GM19463 (cell line): ENCODE measurements around the gene RPS25.
"Not testable (repeated sequence)": the region's sequence is repeated elsewhere in the genome, so short reads cannot be mapped to it uniquely, and the experiment has no call there.

Experiments used
- ATAC-seq: cut with Tn5 transposase; IDR thresholded peaks from one replicate; pipeline ENCODE4 v1.9.1; 2021; ENCODE audit warnings: mild to moderate bottlenecking, moderate library complexity; ENCODE audit not compliant: unreplicated experiment

RPS25 gene

GRCh38 chr11:119018074-119018938 lies at the start of gene RPS25, which contains the start of gene TRAPPC4:
TSS of gene RPS25 (minus strand) at chr11:119018343. CDS start at chr11:119018284, 59 bp downstream.
TSS of gene TRAPPC4 (plus strand) at chr11:119018766. CDS start at chr11:119018796, 30 bp downstream.
- ATAC-seq, result peak; percentile 89

- peak; percentile 97 for ATAC-seq
Observed at GRCh38 chr11:119067371-119068222, 49.5 kb upstream of the RPS25 start, which contains the start of gene VPS11. TSS of gene VPS11 (plus strand) at chr11:119067818. CDS start at chr11:119067824, 6 bp downstream.

GRCh38 chr11:119065369-119065768 lies 47.2 kb upstream of the RPS25 start:
- no peak for ATAC-seq

GRCh38 chr11:119062779-119063178 lies 44.6 kb upstream of the RPS25 start:
- no peak for ATAC-seq

- no peak for ATAC-seq
Observed at GRCh38 chr11:119061256-119061655, 43.1 kb upstream of the RPS25 start.

- ATAC-seq, result not testable (repeated sequence)
Observed at GRCh38 chr11:119059128-119059527, 41.0 kb upstream of the RPS25 start.

- peak; percentile 94 for ATAC-seq
Observed at GRCh38 chr11:119057000-119057769, 39.0 kb upstream of the RPS25 start, which contains the start of gene HYOU1. TSS of gene HYOU1 (minus strand) at chr11:119057205. CDS start at chr11:119056160, 1,045 bp downstream.

- ATAC-seq, result no peak
Observed at GRCh38 chr11:119056421-119056999, 38.4 kb upstream of the RPS25 start.

- ATAC-seq, result no peak
Observed at GRCh38 chr11:119055901-119056300, 37.8 kb upstream of the RPS25 start.

- no peak for ATAC-seq
Observed at GRCh38 chr11:119054418-119054817, 36.3 kb upstream of the RPS25 start.

- no peak for ATAC-seq
Observed at GRCh38 chr11:119052163-119052814, 34.1 kb upstream of the RPS25 start.

- ATAC-seq, result peak; percentile 77
Observed at GRCh38 chr11:119051440-119052162, 33.5 kb upstream of the RPS25 start.

- no peak for ATAC-seq
Observed at GRCh38 chr11:119049081-119049480, 30.9 kb upstream of the RPS25 start.

GRCh38 chr11:119048644-119049043 lies 30.5 kb upstream of the RPS25 start:
- ATAC-seq, result no peak

GRCh38 chr11:119047205-119047604 lies 29.1 kb upstream of the RPS25 start:
- no peak for ATAC-seq

GRCh38 chr11:119046489-119046888 lies 28.3 kb upstream of the RPS25 start:
- no peak for ATAC-seq

- ATAC-seq, result no peak
Observed at GRCh38 chr11:119044708-119045107, 26.6 kb upstream of the RPS25 start.

GRCh38 chr11:119042927-119043326 lies 24.8 kb upstream of the RPS25 start:
- no peak for ATAC-seq
